Hepatocyte (in vitro differentiated cells): ENCODE data around the gene PAK5. TPM values are rescaled to one million over a fixed set of nuclear protein-coding genes. Genes with fewer than 3 reads are reported as not detected.

Experiments
- DNase-seq: peaks from one replicate; pipeline ENCODE4 v3.0.0-alpha.2; 2016; ENCODE audit warnings: low spot score
- H2AFZ ChIP-seq: fragments of 200-600 bp; sonication (generic); 2 replicates; pipeline ENCODE4 v1.6.0; 2016; ENCODE audit warnings: antibody characterized with exemption, mild to moderate bottlenecking
- H3K27ac ChIP-seq: fragments of 200-600 bp; sonication (generic); 2 replicates; pipeline ENCODE4 v1.5.1; 2016; ENCODE audit warnings: mild to moderate bottlenecking
- H3K27me3 ChIP-seq: fragments of 200-600 bp; sonication (generic); 2 replicates; pipeline ENCODE4 v1.6.1; 2016
- H3K36me3 ChIP-seq: fragments of 200-600 bp; sonication (generic); replicated peaks from 2 replicates; pipeline ENCODE4 v1.5.1; 2016; ENCODE audit warnings: low read depth; ENCODE audit not compliant: insufficient read depth
- H3K4me1 ChIP-seq: fragments of 200-600 bp; sonication (generic); 2 replicates; pipeline ENCODE4 v1.5.1; 2016; ENCODE audit warnings: mild to moderate bottlenecking, moderate library complexity; ENCODE audit not compliant: insufficient read depth
- H3K4me2 ChIP-seq: fragments of 200-600 bp; sonication (generic); 2 replicates; pipeline ENCODE4 v1.6.0; 2016
- H3K4me3 ChIP-seq: fragments of 200-600 bp; sonication (generic); 2 replicates; pipeline ENCODE4 v1.5.1; 2016; ENCODE audit warnings: mild to moderate bottlenecking
- H3K79me2 ChIP-seq: fragments of 200-600 bp; sonication (generic); 2 replicates; pipeline ENCODE4 v1.6.0; 2017; ENCODE audit warnings: mild to moderate bottlenecking
- H3K9me2 ChIP-seq: fragments of 200-600 bp; sonication (generic); replicated peaks from 2 replicates; pipeline ENCODE4 v1.6.0; 2017; ENCODE audit warnings: mild to moderate bottlenecking; ENCODE audit not compliant: insufficient read depth
- H3K9me3 ChIP-seq: fragments of 200-600 bp; sonication (generic); 2 replicates; pipeline ENCODE4 v1.5.1; 2016; ENCODE audit warnings: low read depth, mild to moderate bottlenecking
- H4K20me1 ChIP-seq: fragments of 200-600 bp; sonication (generic); 2 replicates; pipeline ENCODE4 v1.6.0; 2016; ENCODE audit warnings: mild to moderate bottlenecking; ENCODE audit not compliant: insufficient read depth, poor library complexity, severe bottlenecking
- CTCF ChIP-seq: fragments of 200-600 bp; sonication (generic); IDR thresholded peaks from 2 replicates; pipeline ENCODE4 v1.5.1; 2016; ENCODE audit warnings: antibody characterized with exemption, mild to moderate bottlenecking; ENCODE audit not compliant: poor library complexity
- EZH2 ChIP-seq: fragments of 200-600 bp; sonication (generic); IDR thresholded peaks from 2 replicates; pipeline ENCODE4 v1.6.1; 2016; ENCODE audit warnings: antibody characterized with exemption, mild to moderate bottlenecking, borderline replicate concordance
- EZH2phosphoT487 ChIP-seq: fragments of 200-600 bp; sonication (generic); IDR thresholded peaks from one replicate; pipeline ENCODE4 v1.6.1; 2018; ENCODE audit warnings: antibody characterized with exemption, mild to moderate bottlenecking, low read depth, moderate library complexity; ENCODE audit not compliant: unreplicated experiment, severe bottlenecking
- WGBS: methylation state at CpG from one replicate; pipeline ENCODE4 v1.1.6; 2016; ENCODE audit warnings: low lambda C conversion rate; ENCODE audit errors: missing lambda C conversion rate; 5-methylcytosine and 5-hydroxymethylcytosine counted together
- polyA plus RNA-seq: library from polyadenylated mRNA; unstranded; fragments of >200 nt; fragmentation: Nextera tagmentation; extraction: Ambion mirVana; gene quantifications from 2 replicates; pipeline ENCODE4 v1.2.1, GENCODE V29; 2016
- total RNA-seq: library from RNA; depleted of rRNA; stranded (reverse); fragments of >200 nt; gene quantifications from 2 replicates; pipeline ENCODE4 v1.2.3, GENCODE V29; 2014

The PAK5 gene
- total and polyA plus RNA-seq, 2 experiments from 2014 or later: 0.56 to 0.97 TPM

- no peak for TF ChIP-seq EZH2phosphoT487
- no peak for TF ChIP-seq CTCF
- no peak for TF ChIP-seq EZH2
- no peaks in the 10 kb centered on the region for H3K36me3 ChIP-seq
- H2AFZ ChIP-seq: no peak overlapping the region
- no peaks in the 10 kb centered on the region for H3K79me2 ChIP-seq
- H3K27me3 ChIP-seq: no peaks in the 10 kb centered on the region
- no peaks in the 10 kb centered on the region for H4K20me1 ChIP-seq
- DNase-seq: no peak
- H3K27ac ChIP-seq: no peak overlapping the region
- no peak overlapping the region for H3K4me2 ChIP-seq
- WGBS: 74% methylated on average over 4 of the region's 4 CpGs
- no peak overlapping the region for H3K4me3 ChIP-seq
- H3K9me3 ChIP-seq: no peaks in the 10 kb centered on the region
- H3K4me1 ChIP-seq: no peaks in the 10 kb centered on the region
- no peaks in the 10 kb centered on the region for H3K9me2 ChIP-seq
Measured at GRCh38 chr20:9668381-9668780, 170.5 kb downstream of the PAK5 start.

- WGBS: 80% methylated on average over 3 of the region's 3 CpGs
- Histone ChIP-seq H4K20me1 (no peaks in the 10 kb centered on the region), H3K79me2 (no peaks in the 10 kb centered on the region), H2AFZ (no peak overlapping the region), H3K9me3 (no peaks in the 10 kb centered on the region), H3K4me1 (no peaks in the 10 kb centered on the region), H3K36me3 (no peaks in the 10 kb centered on the region), H3K9me2 (no peaks in the 10 kb centered on the region), H3K27me3 (no peaks in the 10 kb centered on the region), H3K4me3 (no peak overlapping the region), H3K4me2 (no peak overlapping the region), H3K27ac (no peak overlapping the region)
- no peak for TF ChIP-seq EZH2phosphoT487
- no peak for TF ChIP-seq EZH2
- TF ChIP-seq CTCF: no peak
- DNase-seq: no peak
Measured at GRCh38 chr20:9663423-9663822, 175.5 kb downstream of the PAK5 start.

- Histone ChIP-seq H3K4me1 (no peaks in the 10 kb centered on the region), H3K4me2 (no peak overlapping the region), H2AFZ (no peak overlapping the region), H3K36me3 (no peaks in the 10 kb centered on the region), H3K4me3 (no peak overlapping the region), H3K9me2 (no peaks in the 10 kb centered on the region), H3K9me3 (no peaks in the 10 kb centered on the region), H3K27me3 (no peaks in the 10 kb centered on the region), H4K20me1 (no peaks in the 10 kb centered on the region), H3K27ac (no peak overlapping the region), H3K79me2 (no peaks in the 10 kb centered on the region)
- no peak for TF ChIP-seq CTCF
- TF ChIP-seq EZH2: no peak
- TF ChIP-seq EZH2phosphoT487: no peak
- 45% methylated on average over 8 of the region's 8 CpGs for WGBS
- peak; percentile 46 for DNase-seq
Measured at GRCh38 chr20:9660236-9660868, 178.5 kb downstream of the PAK5 start.

GRCh38 chr20:9647741-9648140 is 191.1 kb downstream of the PAK5 start:
- WGBS: 93% methylated on average over 2 of the region's 2 CpGs

More at GRCh38 chr20:9647741-9648140, 191.1 kb downstream of the PAK5 start:
- TF ChIP-seq CTCF (no peak), EZH2phosphoT487 (no peak), EZH2 (no peak)
- Histone ChIP-seq H3K27ac (no peak overlapping the region), H3K4me3 (no peak overlapping the region), H3K4me2 (no peak overlapping the region), H3K79me2 (no peaks in the 10 kb centered on the region), H3K4me1 (no peaks in the 10 kb centered on the region), H3K9me2 (no peaks in the 10 kb centered on the region), H3K36me3 (no peaks in the 10 kb centered on the region), H3K9me3 (no peaks in the 10 kb centered on the region), H2AFZ (no peak overlapping the region), H3K27me3 (no peaks in the 10 kb centered on the region), H4K20me1 (no peaks in the 10 kb centered on the region)
- no peak for DNase-seq
